Central memory CD8-positive, alpha-beta T cell (primary cell): ENCODE measurements around the gene CHRNA4.

Experiments
- ATAC-seq: fragments of 150-1000 bp; cut with Tn5 transposase; replicated peaks from 2 replicates; pipeline ENCODE4 v1.10.0; 2022; ENCODE audit warnings: mild to moderate bottlenecking, moderate FRiP score, moderate number of reproducible peaks; ENCODE audit not compliant: poor library complexity, severe bottlenecking; ENCODE audit errors: extremely low read depth
- DNase-seq, 2 donors: peaks; one replicate each; pipeline ENCODE4 v3.0.0; 2021; ENCODE audit warnings: low spot score in 2 of 2
- H3K27ac Mint-ChIP-seq: one replicate; pipeline ENCODE4 v1.8.0; 2022; ENCODE audit warnings: low read depth, mild to moderate bottlenecking, moderate library complexity, mixed read lengths
- H3K27me3 Mint-ChIP-seq: one replicate; pipeline ENCODE4 v1.8.0; 2022; ENCODE audit warnings: mixed read lengths
- H3K36me3 Mint-ChIP-seq: one replicate; pipeline ENCODE4 v1.8.0; 2022; ENCODE audit warnings: mild to moderate bottlenecking, moderate library complexity, mixed read lengths; ENCODE audit not compliant: insufficient read depth
- H3K4me1 Mint-ChIP-seq: one replicate; pipeline ENCODE4 v1.8.0; 2022; ENCODE audit warnings: mixed read lengths
- H3K4me3 Mint-ChIP-seq: one replicate; pipeline ENCODE4 v1.8.0; 2022; ENCODE audit warnings: mild to moderate bottlenecking, moderate library complexity, mixed read lengths
- H3K9me3 Mint-ChIP-seq: one replicate; pipeline ENCODE4 v1.8.0; 2022; ENCODE audit warnings: mixed read lengths

The CHRNA4 gene

GRCh38 chr20:63402181-63402859 is 41.2 kb upstream of the CHRNA4 start:
- no peaks in the 10 kb centered on the region for H3K4me1 Mint-ChIP-seq
- no peak overlapping the region for H3K27ac Mint-ChIP-seq
- H3K36me3 Mint-ChIP-seq = no peaks in the 10 kb centered on the region
- H3K9me3 Mint-ChIP-seq = no peaks in the 10 kb centered on the region
- no peak for ATAC-seq
- DNase-seq = no peak
- peaks cover 10% of the 10 kb centered on the region for H3K27me3 Mint-ChIP-seq
- H3K4me3 Mint-ChIP-seq = no peak overlapping the region

- Mint-ChIP-seq H3K27ac (no peak overlapping the region), H3K4me1 (no peaks in the 10 kb centered on the region), H3K9me3 (no peaks in the 10 kb centered on the region), H3K4me3 (no peak overlapping the region), H3K36me3 (no peaks in the 10 kb centered on the region), H3K27me3 (peaks cover 10% of the 10 kb centered on the region)
- ATAC-seq (no peak), DNase-seq (no peak)
Observed at GRCh38 chr20:63401384-63402110, 40.4 kb upstream of the CHRNA4 start.

GRCh38 chr20:63400486-63401210 is 39.5 kb upstream of the CHRNA4 start:
- Mint-ChIP-seq H3K27me3 (peaks cover 14% of the 10 kb centered on the region), H3K4me1 (no peaks in the 10 kb centered on the region), H3K36me3 (no peaks in the 10 kb centered on the region), H3K9me3 (no peaks in the 10 kb centered on the region), H3K4me3 (no peak overlapping the region), H3K27ac (no peak overlapping the region)
- ATAC-seq = no peak
- DNase-seq = no peak

- peaks cover 22% of the 10 kb centered on the region for H3K27me3 Mint-ChIP-seq
- ATAC-seq (no peak), DNase-seq (no peak)
- no peak overlapping the region for H3K27ac Mint-ChIP-seq
- H3K4me3 Mint-ChIP-seq = no peak overlapping the region
- no peaks in the 10 kb centered on the region for H3K36me3 Mint-ChIP-seq
- no peaks in the 10 kb centered on the region for H3K4me1 Mint-ChIP-seq
- no peaks in the 10 kb centered on the region for H3K9me3 Mint-ChIP-seq
Observed at GRCh38 chr20:63399596-63400375, 38.6 kb upstream of the CHRNA4 start.

- H3K4me3 Mint-ChIP-seq = no peak overlapping the region
Observed at GRCh38 chr20:63398744-63399514, 37.8 kb upstream of the CHRNA4 start.

GRCh38 chr20:63397946-63398450 is 36.8 kb upstream of the CHRNA4 start:
- no peaks in the 10 kb centered on the region for H3K36me3 Mint-ChIP-seq
- ATAC-seq (no peak), DNase-seq (no peak)
- H3K4me3 Mint-ChIP-seq = no peak overlapping the region
- H3K27me3 Mint-ChIP-seq = peaks cover 36% of the 10 kb centered on the region
- H3K9me3 Mint-ChIP-seq = no peaks in the 10 kb centered on the region
- H3K4me1 Mint-ChIP-seq = no peaks in the 10 kb centered on the region
- no peak overlapping the region for H3K27ac Mint-ChIP-seq

More at GRCh38 chr20:63398744-63399514, 37.8 kb upstream of the CHRNA4 start:
- Mint-ChIP-seq H3K4me1 (no peaks in the 10 kb centered on the region), H3K36me3 (no peaks in the 10 kb centered on the region), H3K9me3 (no peaks in the 10 kb centered on the region), H3K27ac (no peak overlapping the region), H3K27me3 (peaks cover 31% of the 10 kb centered on the region)
- ATAC-seq (no peak), DNase-seq (no peak)

GRCh38 chr20:63397155-63397843 is 36.1 kb upstream of the CHRNA4 start:
- no peak for ATAC-seq
- no peak for DNase-seq
- no peaks in the 10 kb centered on the region for H3K4me1 Mint-ChIP-seq
- no peak overlapping the region for H3K4me3 Mint-ChIP-seq
- H3K27ac Mint-ChIP-seq = no peak overlapping the region
- H3K36me3 Mint-ChIP-seq = no peaks in the 10 kb centered on the region
- no peaks in the 10 kb centered on the region for H3K9me3 Mint-ChIP-seq
- H3K27me3 Mint-ChIP-seq = peaks cover 41% of the 10 kb centered on the region

GRCh38 chr20:63396300-63396699 is 35.2 kb upstream of the CHRNA4 start:
- ATAC-seq (no peak), DNase-seq (no peak)
- H3K4me1 Mint-ChIP-seq = no peaks in the 10 kb centered on the region
- H3K9me3 Mint-ChIP-seq = no peaks in the 10 kb centered on the region
- no peaks in the 10 kb centered on the region for H3K36me3 Mint-ChIP-seq
- no peak overlapping the region for H3K27ac Mint-ChIP-seq
- H3K4me3 Mint-ChIP-seq = no peak overlapping the region
- H3K27me3 Mint-ChIP-seq = peaks cover 36% of the 10 kb centered on the region

GRCh38 chr20:63395723-63396122 is 34.6 kb upstream of the CHRNA4 start:
- H3K27ac Mint-ChIP-seq = no peak overlapping the region
- ATAC-seq (no peak), DNase-seq (no peak)
- no peaks in the 10 kb centered on the region for H3K36me3 Mint-ChIP-seq
- H3K4me1 Mint-ChIP-seq = no peaks in the 10 kb centered on the region
- no peaks in the 10 kb centered on the region for H3K9me3 Mint-ChIP-seq
- H3K27me3 Mint-ChIP-seq = peaks cover 39% of the 10 kb centered on the region
- no peak overlapping the region for H3K4me3 Mint-ChIP-seq

- Mint-ChIP-seq H3K9me3 (no peaks in the 10 kb centered on the region), H3K27me3 (peaks cover 46% of the 10 kb centered on the region), H3K36me3 (no peaks in the 10 kb centered on the region), H3K27ac (no peak overlapping the region), H3K4me1 (no peaks in the 10 kb centered on the region), H3K4me3 (no peak overlapping the region)
- ATAC-seq (no peak), DNase-seq (no peak)
Observed at GRCh38 chr20:63394920-63395455, 33.8 kb upstream of the CHRNA4 start.
